Breast epithelium (tissue), 3 donors: ENCODE data around the gene PRPF40A.

Experiments used
- POLR2A ChIP-seq: fragments of 450-650 bp; IDR thresholded peaks from one replicate; pipeline ENCODE4 v1.6.1; 2016; ENCODE audit warnings: antibody characterized with exemption, mild to moderate bottlenecking, moderate library complexity
- POLR2AphosphoS5 ChIP-seq, 3 donors: sonication (generic); formaldehyde crosslinking; IDR thresholded peaks; one replicate each; pipeline ENCODE4 v1.6.1; 2017; ENCODE audit warnings: antibody characterized with exemption in 3 of 3
- TF ChIP-seq, protein P1 (sequence below), 3 donors: fragments of 450-650 bp; IDR thresholded peaks; one replicate each; pipeline ENCODE4 v1.5.1; 2016 to 2017; ENCODE audit warnings: antibody characterized with exemption in 3 of 3, mild to moderate bottlenecking in 3 of 3, moderate library complexity in 3 of 3

DNA sequence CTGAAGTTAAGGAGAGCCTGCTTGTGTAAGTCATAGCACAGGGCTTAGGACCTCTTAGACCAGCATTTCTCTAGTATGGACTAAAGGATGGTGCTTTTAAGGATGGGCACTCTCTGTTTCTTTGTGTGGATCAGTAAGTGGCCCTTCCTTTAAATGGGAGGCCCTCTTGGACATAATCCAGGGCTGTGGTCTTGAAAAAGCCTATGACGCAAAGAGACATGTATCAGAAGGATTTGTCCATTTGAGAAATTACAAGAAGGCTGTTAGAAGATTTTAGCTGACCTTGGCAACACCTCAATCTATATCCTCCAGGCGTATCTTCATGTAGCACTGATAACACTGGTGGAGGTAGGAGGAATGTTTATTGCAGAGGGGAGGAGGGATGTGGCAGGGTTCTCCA is 79.2 kb downstream of the PRPF40A start:
- TF ChIP-seq, protein P1, sequence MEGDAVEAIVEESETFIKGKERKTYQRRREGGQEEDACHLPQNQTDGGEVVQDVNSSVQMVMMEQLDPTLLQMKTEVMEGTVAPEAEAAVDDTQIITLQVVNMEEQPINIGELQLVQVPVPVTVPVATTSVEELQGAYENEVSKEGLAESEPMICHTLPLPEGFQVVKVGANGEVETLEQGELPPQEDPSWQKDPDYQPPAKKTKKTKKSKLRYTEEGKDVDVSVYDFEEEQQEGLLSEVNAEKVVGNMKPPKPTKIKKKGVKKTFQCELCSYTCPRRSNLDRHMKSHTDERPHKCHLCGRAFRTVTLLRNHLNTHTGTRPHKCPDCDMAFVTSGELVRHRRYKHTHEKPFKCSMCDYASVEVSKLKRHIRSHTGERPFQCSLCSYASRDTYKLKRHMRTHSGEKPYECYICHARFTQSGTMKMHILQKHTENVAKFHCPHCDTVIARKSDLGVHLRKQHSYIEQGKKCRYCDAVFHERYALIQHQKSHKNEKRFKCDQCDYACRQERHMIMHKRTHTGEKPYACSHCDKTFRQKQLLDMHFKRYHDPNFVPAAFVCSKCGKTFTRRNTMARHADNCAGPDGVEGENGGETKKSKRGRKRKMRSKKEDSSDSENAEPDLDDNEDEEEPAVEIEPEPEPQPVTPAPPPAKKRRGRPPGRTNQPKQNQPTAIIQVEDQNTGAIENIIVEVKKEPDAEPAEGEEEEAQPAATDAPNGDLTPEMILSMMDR (IDR thresholded peaks at IDR 0.05) = no peak
- TF ChIP-seq POLR2A (no peak), POLR2AphosphoS5 (IDR thresholded peaks at IDR 0.05) (no peak)
